Activated T-cell treated with anti-CD3 and anti-CD28 coated beads, Interleukin-2, amount 50 U/mL, for 72 hours (primary cell): Measurements from ENCODE around the gene TRAPPC3L. TPM values are rescaled to one million over a fixed set of nuclear protein-coding genes. Genes with fewer than 3 reads are reported as not detected.

Experiments
- ATAC-seq, 2 donors: fragments of 150-1000 bp; cut with Tn5 transposase; replicated peaks in 1 of 2; 2 replicates each; pipeline ENCODE4 v1.10.0; 2021; ENCODE audit warnings: moderate library complexity in 2 of 2, mild to moderate bottlenecking in 1 of 2
- DNase-seq, 2 donors: peaks; one replicate each; pipeline ENCODE4 v3.0.0; 2021 to 2022; ENCODE audit warnings: mixed read lengths in 1 of 2
- H3K27ac Mint-ChIP-seq: one replicate; pipeline ENCODE4 v1.8.0; 2022; ENCODE audit warnings: mild to moderate bottlenecking, moderate library complexity, mixed read lengths
- H3K27me3 Mint-ChIP-seq: one replicate; pipeline ENCODE4 v1.8.0; 2022; ENCODE audit warnings: low read depth, mixed read lengths
- H3K36me3 Mint-ChIP-seq, 2 donors: one replicate each; pipeline ENCODE4 v1.8.0; 2022; ENCODE audit warnings: mixed read lengths in 2 of 2, mild to moderate bottlenecking in 1 of 2; ENCODE audit not compliant: insufficient read depth in 2 of 2
- H3K4me1 Mint-ChIP-seq: one replicate; pipeline ENCODE4 v1.8.0; 2022; ENCODE audit warnings: low read depth, mixed read lengths
- H3K4me3 Mint-ChIP-seq, 2 donors: one replicate each; pipeline ENCODE4 v1.8.0; 2022; ENCODE audit warnings: mild to moderate bottlenecking in 2 of 2, mixed read lengths in 2 of 2, moderate library complexity in 2 of 2
- H3K9me3 Mint-ChIP-seq, 2 donors: one replicate each; pipeline ENCODE4 v1.8.0; 2022; ENCODE audit warnings: mixed read lengths in 2 of 2
- total RNA-seq, 2 donors: library from RNA; stranded (reverse); gene quantifications; one replicate each; pipeline ENCODE4 v1.2.3, GENCODE V29; 2022

TRAPPC3L gene
- not detected for total RNA-seq

GRCh38 chr6:116545651-116546050 is at the start of gene TRAPPC3L:
TSS of gene TRAPPC3L (minus strand) at chr6:116545684. CDS start at chr6:116545514, 170 bp downstream.
- Mint-ChIP-seq H3K4me1 (no peaks in the 10 kb centered on the region), H3K36me3 (no peaks in the 10 kb centered on the region), H3K27me3 (peaks cover 35% of the 10 kb centered on the region), H3K4me3 (no peak within 1 kb of the TSS), H3K9me3 (no peaks in the 10 kb centered on the region), H3K27ac (no peak within 1 kb of the TSS)
- DNase-seq (no peak), ATAC-seq (no peak)

DNA sequence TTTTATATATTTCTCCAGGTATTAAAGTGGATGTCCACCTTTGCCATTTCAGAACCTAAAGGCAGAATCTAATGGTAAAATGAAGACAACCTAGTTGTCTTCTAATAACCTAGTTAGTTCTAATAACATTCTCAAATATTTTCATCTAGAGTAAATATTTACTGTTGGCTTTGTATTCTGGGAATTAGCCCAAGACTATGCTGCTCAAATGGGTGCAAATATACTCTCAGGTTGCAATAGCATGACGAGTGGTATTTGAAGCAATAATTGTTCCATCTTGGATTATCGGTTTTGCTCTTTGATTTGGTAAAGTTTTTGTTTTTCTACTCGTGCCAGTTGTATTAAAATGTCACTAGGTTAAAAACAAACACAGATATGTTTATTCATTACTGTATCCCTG is 49.8 kb upstream of the TRAPPC3L start:
- no peak for DNase-seq
- Mint-ChIP-seq H3K4me1 (no peaks in the 10 kb centered on the region), H3K9me3 (no peaks in the 10 kb centered on the region), H3K36me3 (peaks cover 2 to 16% of the 10 kb centered on the region in 2 donors), H3K4me3 (no peak overlapping the region), H3K27me3 (no peaks in the 10 kb centered on the region), H3K27ac (no peak overlapping the region)
- no peak for ATAC-seq

DNA sequence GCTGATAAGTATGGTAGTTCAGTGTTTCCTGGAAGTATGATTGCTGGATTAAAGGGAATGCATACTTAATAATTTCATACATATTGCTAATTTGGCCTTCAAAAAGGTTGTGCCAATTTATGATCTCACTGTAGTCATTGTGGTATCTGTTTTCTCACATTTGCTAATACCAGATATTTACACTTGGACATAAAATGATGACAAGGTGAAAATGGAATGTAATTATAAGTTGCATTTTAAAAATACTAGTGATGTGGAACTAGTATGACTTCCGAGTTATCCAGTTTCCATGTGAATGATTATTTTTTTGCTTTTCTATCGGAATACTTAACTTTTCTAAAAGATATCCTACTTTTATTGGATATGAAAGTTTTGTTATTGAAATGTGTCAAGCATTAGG is 41.3 kb upstream of the TRAPPC3L start:
- ATAC-seq (no peak), DNase-seq (no peak)
- Mint-ChIP-seq H3K4me3 (no peak overlapping the region), H3K4me1 (no peaks in the 10 kb centered on the region), H3K27me3 (no peaks in the 10 kb centered on the region), H3K36me3 (peaks cover 2 to 22% of the 10 kb centered on the region in 2 donors), H3K9me3 (no peaks in the 10 kb centered on the region), H3K27ac (no peak overlapping the region)

DNA sequence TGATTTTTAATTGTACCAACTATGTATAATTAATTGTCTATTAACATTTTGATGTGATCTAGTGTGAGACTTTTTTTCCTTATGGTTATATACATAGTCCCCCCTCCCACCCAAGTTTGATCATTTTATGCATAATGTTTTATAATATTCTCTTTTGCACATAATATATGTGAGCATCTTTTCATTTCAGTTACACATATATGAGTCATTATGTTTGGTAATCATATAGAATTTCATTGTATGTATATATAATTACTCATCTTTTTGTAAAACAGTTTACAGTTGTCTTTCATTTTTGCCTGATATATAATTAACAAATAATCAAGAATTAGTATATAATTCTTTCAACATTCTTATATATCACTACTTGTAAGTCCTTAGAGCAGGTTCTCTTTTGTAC is 40.8 kb upstream of the TRAPPC3L start:
- no peak overlapping the region for H3K27ac Mint-ChIP-seq
- no peaks in the 10 kb centered on the region for H3K4me1 Mint-ChIP-seq
- no peak for DNase-seq
- peaks cover 2 to 19% of the 10 kb centered on the region in 2 donors for H3K36me3 Mint-ChIP-seq
- H3K27me3 Mint-ChIP-seq, result no peaks in the 10 kb centered on the region
- no peak overlapping the region for H3K4me3 Mint-ChIP-seq
- no peaks in the 10 kb centered on the region for H3K9me3 Mint-ChIP-seq
- ATAC-seq, result no peak

- no peaks in the 10 kb centered on the region for H3K27me3 Mint-ChIP-seq
- ATAC-seq, result no peak
- no peak for DNase-seq
- no peak overlapping the region for H3K4me3 Mint-ChIP-seq
- no peaks in the 10 kb centered on the region for H3K9me3 Mint-ChIP-seq
- peaks cover 3 to 23% of the 10 kb centered on the region in 2 donors for H3K36me3 Mint-ChIP-seq
- peaks cover 29% of the 10 kb centered on the region for H3K4me1 Mint-ChIP-seq
- H3K27ac Mint-ChIP-seq, result no peak overlapping the region
These were observed 34.7 kb upstream of the TRAPPC3L start for GRCh38 chr6:116580198-116580597.

DNA sequence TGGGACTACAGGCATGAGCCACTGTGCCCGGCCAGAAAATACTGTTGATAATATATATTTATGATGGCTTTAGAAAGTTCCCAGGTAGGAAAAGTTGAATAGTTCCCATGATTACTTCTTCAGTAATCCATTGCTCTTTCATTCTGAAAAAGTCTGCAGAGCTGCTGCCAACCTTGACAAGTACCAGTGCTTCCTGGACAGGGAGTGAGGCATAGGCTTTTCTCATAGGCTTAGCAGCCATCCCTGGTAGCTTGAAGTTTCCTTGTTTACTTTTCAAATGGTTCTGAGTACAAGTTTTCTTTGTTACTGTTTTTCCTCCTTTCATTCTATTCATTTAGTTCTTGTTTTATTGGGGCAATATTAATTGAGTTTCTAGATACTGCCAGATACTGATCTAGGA is 33.7 kb upstream of the TRAPPC3L start:
- Mint-ChIP-seq H3K4me1 (peaks cover 32% of the 10 kb centered on the region), H3K4me3 (no peak overlapping the region), H3K36me3 (peaks cover 3 to 23% of the 10 kb centered on the region in 2 donors), H3K9me3 (no peaks in the 10 kb centered on the region), H3K27ac (no peak overlapping the region), H3K27me3 (no peaks in the 10 kb centered on the region)
- no peak for ATAC-seq
- DNase-seq, result no peak

- ATAC-seq, result no peak
- DNase-seq, result no peak
- Mint-ChIP-seq H3K27me3 (no peaks in the 10 kb centered on the region), H3K9me3 (no peaks in the 10 kb centered on the region), H3K36me3 (peaks cover 3 to 28% of the 10 kb centered on the region in 2 donors), H3K4me3 (no peak overlapping the region), H3K4me1 (peaks cover 40% of the 10 kb centered on the region), H3K27ac (no peak overlapping the region)
These were observed 32.9 kb upstream of the TRAPPC3L start for GRCh38 chr6:116578335-116578734.

DNA sequence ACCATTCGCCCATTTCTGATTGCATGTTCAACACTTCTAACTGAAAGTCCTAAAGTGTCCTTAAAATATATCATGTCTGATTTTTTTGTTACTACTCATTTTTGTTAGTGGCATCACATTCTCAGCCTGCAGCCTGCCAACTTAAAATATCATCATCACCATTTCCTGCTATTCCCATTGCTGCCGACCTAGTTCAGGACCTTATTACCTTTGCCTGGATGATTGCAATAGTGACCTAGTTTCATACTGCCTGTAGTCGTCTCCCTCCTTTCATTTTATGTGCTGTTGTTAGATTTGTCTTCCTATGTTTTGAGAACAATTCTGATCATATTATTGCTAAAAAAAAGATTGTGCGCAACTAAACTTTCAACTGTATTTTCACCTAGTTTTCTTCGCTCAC is 32.0 kb upstream of the TRAPPC3L start:
- Mint-ChIP-seq H3K27me3 (no peaks in the 10 kb centered on the region), H3K27ac (no peak overlapping the region), H3K9me3 (no peaks in the 10 kb centered on the region), H3K4me1 (peaks cover 48% of the 10 kb centered on the region), H3K4me3 (no peak overlapping the region), H3K36me3 (peaks cover 3 to 26% of the 10 kb centered on the region in 2 donors)
- DNase-seq (no peak), ATAC-seq (no peak)

GRCh38 chr6:116575227-116575626 is 29.7 kb upstream of the TRAPPC3L start:
- no peaks in the 10 kb centered on the region for H3K27me3 Mint-ChIP-seq
- no peaks in the 10 kb centered on the region for H3K9me3 Mint-ChIP-seq
- H3K27ac Mint-ChIP-seq, result no peak overlapping the region
- H3K36me3 Mint-ChIP-seq, result peaks cover 3 to 26% of the 10 kb centered on the region in 2 donors
- peaks cover 56% of the 10 kb centered on the region for H3K4me1 Mint-ChIP-seq
- ATAC-seq, result no peak
- no peak for DNase-seq
- no peak overlapping the region for H3K4me3 Mint-ChIP-seq

GRCh38 chr6:116572162-116572561 is 26.7 kb upstream of the TRAPPC3L start:
- Mint-ChIP-seq H3K4me1 (peaks cover 49% of the 10 kb centered on the region), H3K36me3 (peaks cover 3 to 15% of the 10 kb centered on the region in 2 donors), H3K27me3 (no peaks in the 10 kb centered on the region), H3K4me3 (peak overlapping the region; percentile 100), H3K9me3 (no peaks in the 10 kb centered on the region), H3K27ac (peak overlapping the region; percentile 100)
- DNase-seq, result peak; percentile 17 to 19
- no peak for ATAC-seq

DNA sequence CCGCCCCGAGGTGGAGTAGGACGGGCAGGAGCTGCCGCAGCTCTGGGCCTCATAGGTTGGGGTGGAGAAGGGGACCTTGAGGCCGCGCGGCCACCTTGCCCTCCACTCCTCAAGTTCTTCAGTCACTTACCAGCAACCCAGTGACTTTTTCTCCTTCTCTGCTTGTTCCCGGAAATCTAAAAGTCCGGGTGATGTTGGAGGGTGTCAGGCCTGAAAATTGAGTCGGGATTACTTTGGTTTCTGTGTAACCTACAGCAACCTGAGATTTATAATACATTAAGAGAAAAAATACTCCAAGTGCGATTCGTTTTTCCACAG is 26.2 kb upstream of the TRAPPC3L start:
- Mint-ChIP-seq H3K36me3 (peaks cover 3 to 15% of the 10 kb centered on the region in 2 donors), H3K27ac (peak overlapping the region; percentile 100), H3K4me1 (peaks cover 48% of the 10 kb centered on the region), H3K27me3 (no peaks in the 10 kb centered on the region), H3K9me3 (no peaks in the 10 kb centered on the region), H3K4me3 (peak overlapping the region; percentile 100)
- no peak for ATAC-seq
- DNase-seq, result no peak

- Mint-ChIP-seq H3K4me1 (peaks cover 43% of the 10 kb centered on the region), H3K4me3 (peak within 1 kb of the TSS; percentile 100), H3K27ac (peak within 1 kb of the TSS; percentile 100), H3K36me3 (peaks cover 0 to 12% of the 10 kb centered on the region in 2 donors), H3K9me3 (no peaks in the 10 kb centered on the region), H3K27me3 (no peaks in the 10 kb centered on the region)
- peak; percentile 97 to 99 for DNase-seq
- peak; percentile 95 to 97 for ATAC-seq
These were observed 25.6 kb upstream of the TRAPPC3L start, which contains the start of gene RWDD1 for GRCh38 chr6:116570856-116571682. TSS of gene RWDD1 (plus strand) at chr6:116571504. CDS start at chr6:116571583, 79 bp downstream.

GRCh38 chr6:116568821-116569755 is 23.6 kb upstream of the TRAPPC3L start:
- Mint-ChIP-seq H3K36me3 (peaks cover 0 to 7% of the 10 kb centered on the region in 2 donors), H3K4me1 (peaks cover 39% of the 10 kb centered on the region), H3K27me3 (peaks cover 4% of the 10 kb centered on the region), H3K4me3 (peak overlapping the region; percentile 11 to 49), H3K9me3 (no peaks in the 10 kb centered on the region), H3K27ac (peak overlapping the region; percentile 52)
- DNase-seq (no peak), ATAC-seq (no peak)
